ENCODE measurements around the gene FXYD5.

DNA sequence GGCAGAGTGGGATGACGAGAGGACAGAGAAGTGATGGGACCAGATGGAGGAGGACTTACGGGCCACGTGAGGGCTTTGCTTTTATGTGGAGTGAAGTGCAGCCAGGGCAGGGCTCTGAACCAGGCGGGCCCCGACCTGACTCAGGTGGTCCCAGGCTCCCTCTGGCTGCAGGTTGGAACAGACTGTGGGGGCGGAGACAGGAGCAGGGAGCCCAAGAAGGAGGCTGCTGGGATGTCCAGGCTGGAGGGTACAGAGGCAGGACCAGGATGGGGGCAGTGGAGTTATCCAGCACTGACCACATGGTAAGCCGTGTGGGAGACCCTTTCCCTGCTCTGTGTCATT, 2.1 kb downstream of the FXYD5 start:
- TF ChIP-seq, protein P1, sequence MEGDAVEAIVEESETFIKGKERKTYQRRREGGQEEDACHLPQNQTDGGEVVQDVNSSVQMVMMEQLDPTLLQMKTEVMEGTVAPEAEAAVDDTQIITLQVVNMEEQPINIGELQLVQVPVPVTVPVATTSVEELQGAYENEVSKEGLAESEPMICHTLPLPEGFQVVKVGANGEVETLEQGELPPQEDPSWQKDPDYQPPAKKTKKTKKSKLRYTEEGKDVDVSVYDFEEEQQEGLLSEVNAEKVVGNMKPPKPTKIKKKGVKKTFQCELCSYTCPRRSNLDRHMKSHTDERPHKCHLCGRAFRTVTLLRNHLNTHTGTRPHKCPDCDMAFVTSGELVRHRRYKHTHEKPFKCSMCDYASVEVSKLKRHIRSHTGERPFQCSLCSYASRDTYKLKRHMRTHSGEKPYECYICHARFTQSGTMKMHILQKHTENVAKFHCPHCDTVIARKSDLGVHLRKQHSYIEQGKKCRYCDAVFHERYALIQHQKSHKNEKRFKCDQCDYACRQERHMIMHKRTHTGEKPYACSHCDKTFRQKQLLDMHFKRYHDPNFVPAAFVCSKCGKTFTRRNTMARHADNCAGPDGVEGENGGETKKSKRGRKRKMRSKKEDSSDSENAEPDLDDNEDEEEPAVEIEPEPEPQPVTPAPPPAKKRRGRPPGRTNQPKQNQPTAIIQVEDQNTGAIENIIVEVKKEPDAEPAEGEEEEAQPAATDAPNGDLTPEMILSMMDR (IDR thresholded peaks at IDR 0.05), result no peak
- TF ChIP-seq POLR2A (IDR thresholded peaks at IDR 0.05) (no peak), POLR2AphosphoS5 (IDR thresholded peaks at IDR 0.05; ENCODE audit: insufficient read depth in 1 of 2, low read depth in 1 of 2) (no peak)
